NT2/D1 (cell line): Measurements from ENCODE around the gene DCTN3.

Experiments
- SUZ12 ChIP-seq: IDR thresholded peaks from 2 replicates; pipeline ENCODE4 v1.6.1; 2011; ENCODE audit not compliant: insufficient read length, insufficient read depth; ENCODE audit errors: extremely low read depth
- YY1 ChIP-seq: IDR thresholded peaks from 2 replicates; pipeline ENCODE4 v1.6.1; 2011; ENCODE audit not compliant: insufficient read length, insufficient read depth
- ZNF274 ChIP-seq: IDR thresholded peaks from 2 replicates; pipeline ENCODE4 v1.6.1; 2011; ENCODE audit warnings: mild to moderate bottlenecking, low read depth, low read length

DNA sequence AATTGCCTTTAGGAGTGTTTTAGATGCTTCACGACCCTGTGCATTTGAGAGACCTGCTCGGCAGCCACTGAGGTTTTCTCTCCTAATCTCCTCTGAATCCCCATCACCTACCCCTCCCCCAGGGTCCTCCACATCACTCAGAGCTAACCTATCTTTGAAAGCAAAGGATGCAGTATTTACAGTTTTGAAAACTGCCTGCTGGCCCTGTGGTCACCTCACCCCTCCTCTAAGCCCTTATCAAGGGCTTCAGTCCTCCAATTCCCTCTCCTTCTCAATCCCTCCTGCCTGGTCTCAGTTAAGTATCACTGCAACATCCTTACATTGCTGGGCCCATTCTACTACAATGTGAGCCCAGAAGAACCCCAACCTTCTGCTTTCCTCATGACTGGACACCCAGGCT, 13.0 kb downstream of the DCTN3 start:
- TF ChIP-seq SUZ12 (no peak), YY1 (no peak), ZNF274 (no peak)
